Activated CD8-positive, alpha-beta T cell treated with anti-CD3 and anti-CD28 coated beads for 36 hours (primary cell): ENCODE measurements around the gene GNA12. TPM values are rescaled to one million over a fixed set of nuclear protein-coding genes. Genes with fewer than 3 reads are reported as not detected.

Experiments
- ATAC-seq: fragments of 200-7000 bp; cut with Tn5 transposase; one replicate; pipeline ENCODE4 v1.10.0; 2021; ENCODE audit warnings: mild to moderate bottlenecking, moderate library complexity
- CTCF ChIA-PET: fragments of 350-600 bp; sonication (Branson Sonifier 250); formaldehyde crosslinking; loops from one replicate; lab custom pipeline; 2021; ENCODE audit warnings: antibody characterized with exemption; lab: Charles Lee
- POLR2A ChIA-PET: fragments of 350-600 bp; sonication (Branson Sonifier 250); formaldehyde crosslinking; loops from one replicate; lab custom pipeline; 2021; ENCODE audit warnings: antibody characterized with exemption; lab: Charles Lee
- DNase-seq: peaks from one replicate; pipeline ENCODE4 v3.0.0-alpha.2; 2020
- H3K27ac Mint-ChIP-seq: one replicate; pipeline ENCODE4 v1.8.0; 2021; ENCODE audit warnings: mild to moderate bottlenecking, mixed read lengths
- H3K27me3 Mint-ChIP-seq: one replicate; pipeline ENCODE4 v1.8.0; 2021; ENCODE audit warnings: mixed read lengths
- H3K36me3 Mint-ChIP-seq: one replicate; pipeline ENCODE4 v1.8.0; 2021; ENCODE audit warnings: low read depth, mixed read lengths
- H3K4me1 Mint-ChIP-seq: one replicate; pipeline ENCODE4 v1.8.0; 2021; ENCODE audit warnings: low read depth, mixed read lengths
- H3K4me3 Mint-ChIP-seq: one replicate; pipeline ENCODE4 v1.8.0; 2021; ENCODE audit warnings: mild to moderate bottlenecking, moderate library complexity, mixed read lengths
- H3K9me3 Mint-ChIP-seq: one replicate; pipeline ENCODE4 v1.8.0; 2021; ENCODE audit warnings: mixed read lengths
- CTCF ChIP-seq: fragments of 200-600 bp; IDR thresholded peaks from one replicate; pipeline ENCODE4 v1.8.0; 2022; ENCODE audit warnings: antibody characterized with exemption, mild to moderate bottlenecking
- intact Hi-C: fragments of 100-400 bp; cut with micrococcal nuclease; formaldehyde crosslinking; loops from one replicate; pipeline ENCODE4 v1.10.0; 2022
- total RNA-seq, 2 experiments: library from RNA; stranded (reverse); gene quantifications; one replicate each; pipeline ENCODE4 v1.2.3, GENCODE V29; 2021

Gene GNA12
- total RNA-seq, 2 experiments from 2014 or later, result 21.0 to 21.1 TPM

GRCh38 chr7:2706685-2707126 lies 137.4 kb downstream of the GNA12 start:
- no peaks in the 10 kb centered on the region for H3K36me3 Mint-ChIP-seq
- POLR2A ChIA-PET, result interaction anchor here (2.1 kb wide), 1 partner anchor 9 kb away, joined by 9 read pairs; no protein-coding TSS in a partner anchor
- CTCF ChIA-PET, result interaction anchor here (1.2 to 15.0 kb wide), 5 partner anchors 8 to 37 kb away, joined by 3 to 249 read pairs (median 5); no protein-coding TSS in a partner anchor

GRCh38 chr7:2705371-2706096 lies 138.6 kb downstream of the GNA12 start:
- TF ChIP-seq CTCF, result no peak
- Mint-ChIP-seq H3K36me3 (no peaks in the 10 kb centered on the region), H3K27ac (no peak overlapping the region), H3K4me1 (peaks cover 15% of the 10 kb centered on the region), H3K27me3 (peaks cover 10% of the 10 kb centered on the region), H3K9me3 (no peaks in the 10 kb centered on the region), H3K4me3 (no peak overlapping the region)
- intact Hi-C loops, result no loop called here
- DNase-seq, result no peak
- no peak for ATAC-seq
- ChIA-PET POLR2A (interaction anchor here (0.6 to 2.1 kb wide), 2 partner anchors 10 to 70 kb away, joined by 3 to 9 read pairs; no protein-coding TSS in a partner anchor), CTCF (interaction anchor here (1.3 to 15.0 kb wide), 3 partner anchors 13 to 36 kb away, joined by 3 to 249 read pairs (median 5); no protein-coding TSS in a partner anchor)

More at GRCh38 chr7:2706685-2707126, 137.4 kb downstream of the GNA12 start:
- intact Hi-C loops, result no loop called here
- H3K27me3 Mint-ChIP-seq, result peaks cover 12% of the 10 kb centered on the region
- ATAC-seq (no peak), DNase-seq (no peak)
- H3K27ac Mint-ChIP-seq, result no peak overlapping the region
- no peak for TF ChIP-seq CTCF
- no peak overlapping the region for H3K4me3 Mint-ChIP-seq
- peaks cover 23% of the 10 kb centered on the region for H3K4me1 Mint-ChIP-seq
- H3K9me3 Mint-ChIP-seq, result no peaks in the 10 kb centered on the region

- DNase-seq, result no peak
- ChIA-PET POLR2A (no interaction called here), CTCF (interaction anchor here (1.3 kb wide), 1 partner anchor 11 kb away, joined by 3 read pairs; no protein-coding TSS in a partner anchor)
- intact Hi-C loops, result no loop called here
- Mint-ChIP-seq H3K4me1 (peaks cover 23% of the 10 kb centered on the region), H3K4me3 (no peak overlapping the region), H3K36me3 (no peaks in the 10 kb centered on the region), H3K27ac (no peak overlapping the region), H3K9me3 (no peaks in the 10 kb centered on the region), H3K27me3 (peaks cover 11% of the 10 kb centered on the region)
- no peak for ATAC-seq
- no peak for TF ChIP-seq CTCF
These were observed 141.5 kb downstream of the GNA12 start for GRCh38 chr7:2702594-2702957.

- peaks cover 23% of the 10 kb centered on the region for H3K4me1 Mint-ChIP-seq
- H3K27me3 Mint-ChIP-seq, result peaks cover 14% of the 10 kb centered on the region
- no peak overlapping the region for H3K27ac Mint-ChIP-seq
- H3K36me3 Mint-ChIP-seq, result no peaks in the 10 kb centered on the region
- ChIA-PET POLR2A (interaction anchor here (0.9 to 3.2 kb wide), 2 partner anchors 8 to 18 kb away, joined by 3 to 17 read pairs; no protein-coding TSS in a partner anchor), CTCF (interaction anchor here (1.3 to 6.3 kb wide), 2 partner anchors 8 to 11 kb away, joined by 3 to 92 read pairs; no protein-coding TSS in a partner anchor)
- ATAC-seq (no peak), DNase-seq (no peak)
- no peak overlapping the region for H3K4me3 Mint-ChIP-seq
- intact Hi-C loops, result no loop called here
- H3K9me3 Mint-ChIP-seq, result no peaks in the 10 kb centered on the region
- no peak for TF ChIP-seq CTCF
These were observed 142.1 kb downstream of the GNA12 start for GRCh38 chr7:2701832-2702593.
